ENCODE measurements around the gene TIMP3. TPM values are rescaled to one million over a fixed set of nuclear protein-coding genes. Genes with fewer than 3 reads are reported as not detected.

Gene TIMP3
- total RNA-seq, 1 experiment from 2014 or later = 0.87 TPM

DNA sequence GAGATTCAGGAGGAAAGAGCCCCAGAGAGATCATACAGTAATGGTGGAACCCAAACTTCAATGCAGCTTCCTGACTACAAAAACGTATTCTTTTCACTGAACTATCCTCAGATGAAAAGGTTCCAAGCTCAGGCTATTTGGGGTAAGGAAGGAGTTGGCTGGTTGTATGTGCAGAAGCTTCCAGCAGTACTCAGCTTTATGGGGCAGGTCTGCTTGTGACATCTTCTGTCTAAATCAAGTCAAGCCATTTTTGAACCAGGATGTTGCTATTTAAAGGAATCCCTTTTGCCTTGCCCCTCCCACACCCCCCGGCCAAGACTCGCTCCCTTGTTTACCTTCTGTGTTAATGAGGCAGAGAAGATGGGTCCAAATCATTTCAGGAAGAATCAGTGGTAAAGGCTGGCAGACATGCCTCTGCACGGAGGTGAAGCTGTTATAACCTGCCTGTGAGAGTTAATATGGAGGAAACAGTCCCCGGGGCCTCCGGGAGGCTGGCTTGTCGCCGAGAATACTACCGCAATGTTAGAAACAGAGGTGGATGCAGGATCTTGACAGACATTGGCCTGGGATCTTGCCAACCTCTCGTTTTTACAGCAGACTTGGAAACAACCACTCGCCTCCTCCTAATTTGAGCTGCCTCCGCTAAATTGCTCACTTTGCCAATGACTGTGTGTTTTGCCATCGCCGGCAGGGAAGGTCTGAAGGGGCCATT lies 45.4 kb downstream of the TIMP3 start:
- peaks cover 0 to 15% (median 8%) of the 10 kb centered on the region in 3 experiments; a peak in 5 of 7 replicates for H3K36me3 Mint-ChIP-seq (ENCODE audit: insufficient read depth in 1 of 3, low read depth in 3 of 3)

More for the DNA sequence above, 45.4 kb downstream of the TIMP3 start:
- no peaks in the 10 kb centered on the region for H3K27me3 ChIP-seq (ENCODE audit: insufficient read depth, low read length)
- H2BK15ac ChIP-seq (ENCODE audit: low read depth, low read length) = no peak overlapping the region
- H3K4ac ChIP-seq (ENCODE audit: low read depth, low read length) = no peak overlapping the region
- H3K9ac ChIP-seq (ENCODE audit: extremely low read depth, insufficient read length, low read length) = no peak overlapping the region
- H3K4me2 ChIP-seq (ENCODE audit: insufficient read depth, insufficient read length, low read length) = no peak overlapping the region
- Mint-ChIP-seq H3K27ac (no peak overlapping the region), H3K27me3 (ENCODE audit: low read depth) (no peaks in the 10 kb centered on the region; the same call in 1 of the 2 replicates), H3K4me1 (no peaks in the 10 kb centered on the region), H3K9me3 (no peaks in the 10 kb centered on the region), H3K4me3 (no peak overlapping the region)
- no peak overlapping the region for H2BK12ac ChIP-seq (ENCODE audit: insufficient read length, low read depth, low read length)
- no peaks in the 10 kb centered on the region for H3K4me1 ChIP-seq (ENCODE audit: insufficient read depth, low read length)
- H3K18ac ChIP-seq (ENCODE audit: insufficient read length, low read depth, low read length) = no peak overlapping the region
- no peak overlapping the region for H3K27ac ChIP-seq (ENCODE audit: insufficient read length, low read depth, low read length)
- no CpG with 5 or more reads among the region's 14 CpGs for WGBS (ENCODE audit: extremely low coverage, insufficient read length, low lambda C conversion rate)
- no peak overlapping the region for H4K8ac ChIP-seq (replicated peaks; ENCODE audit: insufficient read length, low read depth, low read length)
- H4K91ac ChIP-seq (ENCODE audit: insufficient read length, low read depth, low read length) = no peak overlapping the region
- no peaks in the 10 kb centered on the region for H3K9me3 ChIP-seq (ENCODE audit: control insufficient read depth, low read depth, low read length)
- H3K79me1 ChIP-seq (ENCODE audit: insufficient read depth, low read depth, low read length, poor library complexity, severe bottlenecking) = no peaks in the 10 kb centered on the region
- H3K23ac ChIP-seq (ENCODE audit: insufficient read length, low read depth, low read length) = no peak overlapping the region
- H3K23me2 ChIP-seq (ENCODE audit: insufficient read length, low read depth, low read length, poor library complexity, severe bottlenecking) = no peaks in the 10 kb centered on the region
- no peak for DNase-seq
- H2BK5ac ChIP-seq (ENCODE audit: insufficient read length, low read length) = no peak overlapping the region
- no peak overlapping the region for H4K5ac ChIP-seq (ENCODE audit: insufficient read length, low read depth, low read length)
- H2AFZ ChIP-seq (ENCODE audit: low read length) = no peak overlapping the region
- no peak overlapping the region for H2AK5ac ChIP-seq (ENCODE audit: insufficient read length, low read length)
- no peak for TF ChIP-seq CTCF (conservative IDR thresholded peaks at IDR 0.05)
- H2BK20ac ChIP-seq (ENCODE audit: low read depth, low read length, poor library complexity, severe bottlenecking) = no peak overlapping the region
- no peak overlapping the region for H3T11ph ChIP-seq (ENCODE audit: low read length)
- no peaks in the 10 kb centered on the region for H4K20me1 ChIP-seq (ENCODE audit: control insufficient read depth, insufficient read depth, insufficient read length)
- H3K79me2 ChIP-seq (ENCODE audit: insufficient read depth, low read length) = no peaks in the 10 kb centered on the region
- no peak overlapping the region for H2BK120ac ChIP-seq (ENCODE audit: low read depth, low read length, poor library complexity, severe bottlenecking)
- H3K56ac ChIP-seq (ENCODE audit: insufficient read length, low read depth, low read length) = no peak overlapping the region
- no peak overlapping the region for H3K14ac ChIP-seq (ENCODE audit: insufficient read depth, low read length)
